A549 treated with AZD2906 at 1 μM for 4 hours (cell line): ENCODE data around the gene ITIH4. TPM values are rescaled to one million over a fixed set of nuclear protein-coding genes. Genes with fewer than 3 reads are reported as not detected.

Source experiments
- total RNA-seq: library from RNA; stranded (reverse); fragments of 200-300 nt; extraction: Qiagen RNA extraction; gene quantifications from 5 replicates; pipeline ENCODE4 v1.2.3, GENCODE V29; 2022

The ITIH4 gene
- 0.59 to 0.84 TPM (median 0.62 TPM) in 5 replicates for total RNA-seq

DNA sequence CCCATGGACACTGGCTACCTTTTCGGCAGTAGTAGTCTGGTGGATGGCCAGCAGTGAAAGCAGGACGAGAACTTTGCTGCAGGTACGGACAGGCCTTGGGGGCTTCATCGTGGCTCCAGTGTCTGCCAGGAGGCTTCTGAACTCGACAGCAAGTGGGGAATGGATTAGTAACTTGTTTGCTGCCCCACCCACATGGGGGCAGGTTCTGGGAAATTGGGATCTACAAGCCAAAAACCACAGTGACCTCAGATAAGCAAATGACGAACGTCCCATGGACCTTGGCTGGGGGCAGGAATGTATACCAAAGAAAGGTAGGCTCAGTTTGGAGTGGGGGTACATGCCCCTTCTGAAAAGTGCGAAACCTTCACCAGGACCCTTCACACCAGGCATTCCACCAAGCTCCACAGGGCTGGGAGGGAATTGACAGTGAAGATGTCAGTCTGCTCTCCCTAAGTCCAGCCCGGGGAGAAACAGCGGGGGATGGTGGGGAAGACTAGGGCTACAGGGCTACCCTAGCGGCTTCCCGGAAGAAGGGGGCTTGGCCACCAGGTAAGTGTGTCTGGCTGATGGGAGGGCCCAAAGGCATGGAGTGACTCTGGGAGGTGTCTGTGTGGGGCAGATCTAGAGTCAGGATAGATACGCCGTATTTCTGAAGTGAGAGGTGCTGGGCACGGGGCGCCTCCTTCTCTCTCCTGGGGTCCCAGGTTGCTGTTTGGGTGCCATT lies at the start of gene ITIH4:
Gene ITIH4, minus strand, starts transcription at position 138 of the 724 bp plus-strand sequence. Its CDS starts 30 bp downstream, at position 108.

DNA sequence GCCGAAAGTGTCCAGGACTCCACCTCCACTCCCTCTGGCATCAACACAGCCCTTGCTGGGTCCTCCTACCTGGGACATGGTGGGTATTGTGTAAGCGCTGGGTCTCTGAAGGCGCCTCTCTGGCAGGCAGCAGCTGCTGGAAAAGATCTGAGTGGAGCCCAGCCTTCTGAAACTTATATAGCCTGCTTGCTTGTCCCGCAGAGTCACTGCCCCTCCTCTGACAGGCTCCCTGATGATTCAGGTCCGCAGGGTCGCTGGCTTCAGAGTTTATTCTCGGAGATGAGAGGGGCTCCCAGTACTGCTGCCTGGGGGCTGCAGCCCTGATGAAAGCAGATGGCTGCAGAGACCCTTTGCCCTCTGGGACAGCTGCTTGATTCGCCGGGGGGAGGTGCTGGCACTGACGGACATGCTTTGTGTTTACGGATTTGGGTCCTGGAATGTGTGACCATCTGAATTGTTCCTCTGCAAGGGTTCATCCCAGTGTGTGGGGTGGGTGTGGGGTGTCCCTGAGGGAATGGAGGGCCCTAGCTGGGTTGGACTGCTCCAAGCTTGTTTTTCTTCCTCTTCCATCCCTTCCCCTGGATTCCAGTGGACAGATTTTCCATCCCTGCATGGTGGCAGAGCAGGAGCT lies 4.5 kb upstream of the ITIH4 start, which contains the start of gene MUSTN1:
Gene MUSTN1, minus strand, starts transcription at position 149 of the 631 bp plus-strand sequence. Its CDS starts 71 bp downstream, at position 78.

DNA sequence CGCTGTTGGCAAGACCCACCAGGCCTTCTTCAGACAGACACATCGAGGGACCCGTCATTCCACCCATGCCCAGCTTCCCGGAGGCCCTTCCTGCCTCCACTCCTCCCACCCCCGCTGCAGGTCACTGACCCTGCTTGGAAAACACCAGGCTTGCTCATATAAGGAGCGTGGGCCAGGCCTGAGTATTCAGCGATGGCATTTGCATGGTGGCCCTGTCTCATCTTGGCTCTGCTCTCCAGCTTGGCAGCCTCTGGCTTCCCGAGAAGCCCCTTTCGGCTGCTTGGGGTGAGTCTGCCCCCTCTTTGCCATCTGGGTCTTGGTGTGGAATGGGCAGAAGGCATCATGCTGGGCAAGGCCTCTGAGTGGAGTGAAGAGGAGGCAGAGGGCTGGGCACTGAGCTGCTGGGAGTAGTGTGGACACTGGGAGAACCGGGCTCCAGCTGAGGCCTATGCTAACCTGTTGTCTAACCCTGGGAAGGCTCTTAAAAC lies 35.8 kb downstream of the ITIH4 start, which contains the start of gene ITIH3:
Gene ITIH3, plus strand, starts transcription at position 185 of the 488 bp plus-strand sequence. Its CDS starts 8 bp downstream, at position 193.

DNA sequence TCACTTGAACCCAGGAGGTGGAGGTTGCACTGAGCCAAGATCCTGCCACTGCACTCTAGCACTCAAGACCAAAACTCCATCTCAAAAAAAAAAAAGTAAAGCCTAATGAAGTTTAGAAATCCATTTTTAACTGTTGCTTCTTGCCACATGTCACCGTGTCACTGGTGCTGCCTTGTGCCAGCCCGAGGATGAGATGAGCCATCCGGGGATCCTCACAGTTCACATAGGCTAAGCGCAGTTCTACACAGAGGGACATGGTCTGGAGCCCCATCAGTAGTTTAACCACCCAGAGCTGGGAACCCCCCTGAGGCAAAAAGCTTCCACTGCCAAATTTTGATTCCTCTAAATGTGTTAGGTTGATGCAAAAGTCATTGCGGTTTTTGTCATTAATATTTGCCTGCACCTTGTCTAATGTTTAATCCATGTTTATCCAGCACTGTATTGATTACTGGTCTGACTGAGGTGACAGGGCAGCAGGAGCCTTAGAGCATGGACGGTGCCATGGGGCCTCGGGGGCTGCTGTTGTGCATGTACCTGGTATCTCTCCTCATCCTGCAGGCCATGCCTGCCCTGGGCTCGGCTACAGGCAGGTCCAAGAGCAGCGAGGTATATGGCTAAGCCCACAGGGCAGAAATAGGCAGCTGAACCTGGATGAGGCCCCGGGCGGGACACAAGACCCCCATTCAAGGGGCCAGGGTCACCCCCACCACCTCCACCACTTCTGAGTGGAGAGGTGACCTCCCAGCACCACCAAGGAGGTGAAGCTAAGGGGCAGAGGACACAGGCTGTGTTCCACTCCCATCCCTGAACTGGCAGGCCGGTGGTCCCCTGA lies 53.1 kb downstream of the ITIH4 start, which contains the start of gene ITIH1:
Gene ITIH1, plus strand, starts transcription at position 473 of the 832 bp plus-strand sequence. Its CDS starts 17 bp downstream, at position 490.

DNA sequence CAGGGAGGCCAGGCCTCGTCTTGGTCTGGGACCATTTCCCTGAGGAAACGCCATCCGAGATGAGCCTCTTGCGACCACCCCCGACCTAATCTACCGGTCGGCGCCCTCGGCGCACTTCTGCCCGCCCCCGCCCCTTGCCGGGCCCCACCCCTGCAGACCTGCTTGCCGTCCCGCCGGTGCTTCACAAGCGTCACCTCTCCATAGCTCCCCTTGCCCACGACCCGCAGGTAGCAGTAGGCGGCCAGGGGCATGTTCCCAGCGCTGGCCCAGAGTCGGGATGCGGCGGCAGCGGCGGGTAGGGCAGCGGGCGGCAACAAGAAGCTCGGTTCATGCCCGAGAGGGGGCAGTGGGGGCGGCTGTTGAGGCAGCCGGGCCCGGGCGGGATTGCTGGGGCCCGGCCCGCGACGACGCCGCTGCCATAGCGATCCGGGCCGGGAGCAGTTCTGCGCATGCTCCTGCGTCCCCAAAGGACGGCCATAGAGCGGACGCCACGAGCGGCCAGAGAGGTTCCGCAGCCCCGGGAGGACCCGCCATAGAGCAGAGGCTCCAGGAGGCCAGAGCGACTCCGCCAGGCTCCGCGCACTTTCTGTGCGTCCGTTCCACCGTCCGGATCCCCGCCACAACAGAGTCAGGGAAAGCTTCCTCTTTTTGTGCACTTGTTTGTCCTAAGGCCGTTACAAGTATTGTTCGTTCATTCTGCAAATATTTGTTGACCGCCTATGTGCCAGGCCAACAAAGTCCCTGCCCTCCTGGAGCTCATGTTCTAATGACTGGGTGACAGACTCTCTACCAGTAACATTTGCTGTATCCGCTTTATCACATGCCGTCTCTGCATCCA lies 59.8 kb downstream of the ITIH4 start, which contains the start of gene NEK4:
Gene NEK4, minus strand, starts transcription at position 445 of the 838 bp plus-strand sequence. Its CDS starts 194 bp downstream, at position 251.

Other genes with a start within 250 kb of the ITIH4 start
- 11.4 to 15.4 TPM (median 13.3 TPM) in 5 replicates for gene PBRM1, start 144.8 kb downstream of the ITIH4 start, total RNA-seq
- 79.2 to 147 TPM (median 84.1 TPM) in 5 replicates for gene GNL3, start 144.6 kb downstream of the ITIH4 start, total RNA-seq
- gene GLT8D1, start 124.9 kb downstream of the ITIH4 start, total RNA-seq: 34.6 to 39.9 TPM (median 37.3 TPM) in 5 replicates
- gene SPCS1, start 124.6 kb downstream of the ITIH4 start, total RNA-seq: 145 to 170 TPM (median 161 TPM) in 5 replicates
- 10.7 to 15.0 TPM (median 11.9 TPM) in 5 replicates for gene NEK4, start 59.7 kb downstream of the ITIH4 start, total RNA-seq
- not detected in 5 replicates for gene ITIH1, start 53.1 kb downstream of the ITIH4 start, total RNA-seq
- gene ITIH3, start 35.9 kb downstream of the ITIH4 start, total RNA-seq: 0.14 to 0.29 TPM (median 0.16 TPM) in 5 replicates
- 0.21 TPM in 1 of 5 replicates, not detected in the others for gene MUSTN1, start 4.3 kb upstream of the ITIH4 start, total RNA-seq
- gene STIMATE, start 66.9 kb upstream of the ITIH4 start, total RNA-seq: 6.0 to 8.4 TPM (median 7.2 TPM) in 5 replicates
- 8.8 to 11.2 TPM (median 9.4 TPM) in 5 replicates for gene SFMBT1, start 215.4 kb upstream of the ITIH4 start, total RNA-seq